Endodermal cell (in vitro differentiated cells): ENCODE results near the gene NFIC. TPM values are rescaled to one million over a fixed set of nuclear protein-coding genes. Genes with fewer than 3 reads are reported as not detected.

Experiments used
- DNase-seq: peaks from one replicate; pipeline ENCODE4 v3.0.0-alpha.2; 2017
- H3K27ac ChIP-seq: 2 replicates; pipeline ENCODE4 v1.5.1; 2013; ENCODE audit warnings: mild to moderate bottlenecking, low read depth, low read length, moderate library complexity
- H3K27me3 ChIP-seq: 2 replicates; pipeline ENCODE4 v1.6.1; 2013; ENCODE audit warnings: mild to moderate bottlenecking, low read length, moderate library complexity; ENCODE audit not compliant: insufficient read depth, control insufficient read depth, poor library complexity, severe bottlenecking
- H3K36me3 ChIP-seq: 2 replicates; pipeline ENCODE4 v1.7.0; 2013; ENCODE audit warnings: mild to moderate bottlenecking, low read length, moderate library complexity; ENCODE audit not compliant: control insufficient read depth, insufficient read depth
- H3K4me1 ChIP-seq: one replicate; pipeline ENCODE4 v1.7.0; 2013; ENCODE audit warnings: low read length; ENCODE audit not compliant: control insufficient read depth, insufficient read depth
- H3K4me3 ChIP-seq: 2 replicates; pipeline ENCODE4 v1.5.1; 2013; ENCODE audit warnings: mild to moderate bottlenecking, low read length, moderate library complexity
- H3K9ac ChIP-seq: 2 replicates; pipeline ENCODE4 v1.6.1; 2013; ENCODE audit warnings: mild to moderate bottlenecking, low read length, moderate library complexity; ENCODE audit not compliant: poor library complexity, severe bottlenecking; ENCODE audit errors: extremely low read depth
- H3K9me3 ChIP-seq: 2 replicates; pipeline ENCODE4 v1.6.1; 2013; ENCODE audit warnings: mild to moderate bottlenecking, low read length, moderate library complexity; ENCODE audit not compliant: control insufficient read depth
- H3K27ac Mint-ChIP-seq: 2 replicates; pipeline ENCODE4 v1.8.0; 2020; ENCODE audit warnings: mixed read lengths
- H3K27me3 Mint-ChIP-seq: 2 replicates; pipeline ENCODE4 v1.8.0; 2021; ENCODE audit warnings: mild to moderate bottlenecking, mixed read lengths; ENCODE audit not compliant: insufficient read depth
- H3K36me3 Mint-ChIP-seq: 2 replicates; pipeline ENCODE4 v1.8.0; 2020; ENCODE audit warnings: low read depth, mixed read lengths
- H3K4me1 Mint-ChIP-seq: 2 replicates; pipeline ENCODE4 v1.8.0; 2020; ENCODE audit warnings: mixed read lengths
- H3K4me3 Mint-ChIP-seq: 2 replicates; pipeline ENCODE4 v1.8.0; 2020; ENCODE audit warnings: mild to moderate bottlenecking, moderate library complexity, mixed read lengths
- H3K9me3 Mint-ChIP-seq: 2 replicates; pipeline ENCODE4 v1.8.0; 2020; ENCODE audit warnings: mild to moderate bottlenecking, mixed read lengths
- CTCF ChIP-seq: fragments of 200-600 bp; sonication (generic); conservative IDR thresholded peaks from 2 replicates; pipeline ENCODE4 v1.5.0; 2021; ENCODE audit warnings: antibody characterized with exemption, mild to moderate bottlenecking
- WGBS, 2 experiments: methylation state at CpG; one replicate each; pipeline versions ENCODE4 v1.1.5 to v1.1.7; 2013; ENCODE audit warnings: missing lambda C conversion rate in 2 of 2, mixed read lengths in 1 of 2; ENCODE audit not compliant: insufficient coverage in 1 of 2, insufficient read length in 1 of 2; 5-methylcytosine and 5-hydroxymethylcytosine counted together
- total RNA-seq, 2 donors: library from RNA; stranded (reverse); fragmentation: NEBNext Ultra II Directional in 1 of 2; extraction: Animal tissue kit (Norgen Biotek cat#: 25700) in 1 of 2; gene quantifications; 2 replicates in 1 of 2; 3 replicates in 1 of 2; pipeline ENCODE4 v1.2.1, GENCODE V29; 2021

The NFIC gene
- total RNA-seq, 2 donors from 2014 or later = 5.2 to 6.6 TPM

DNA sequence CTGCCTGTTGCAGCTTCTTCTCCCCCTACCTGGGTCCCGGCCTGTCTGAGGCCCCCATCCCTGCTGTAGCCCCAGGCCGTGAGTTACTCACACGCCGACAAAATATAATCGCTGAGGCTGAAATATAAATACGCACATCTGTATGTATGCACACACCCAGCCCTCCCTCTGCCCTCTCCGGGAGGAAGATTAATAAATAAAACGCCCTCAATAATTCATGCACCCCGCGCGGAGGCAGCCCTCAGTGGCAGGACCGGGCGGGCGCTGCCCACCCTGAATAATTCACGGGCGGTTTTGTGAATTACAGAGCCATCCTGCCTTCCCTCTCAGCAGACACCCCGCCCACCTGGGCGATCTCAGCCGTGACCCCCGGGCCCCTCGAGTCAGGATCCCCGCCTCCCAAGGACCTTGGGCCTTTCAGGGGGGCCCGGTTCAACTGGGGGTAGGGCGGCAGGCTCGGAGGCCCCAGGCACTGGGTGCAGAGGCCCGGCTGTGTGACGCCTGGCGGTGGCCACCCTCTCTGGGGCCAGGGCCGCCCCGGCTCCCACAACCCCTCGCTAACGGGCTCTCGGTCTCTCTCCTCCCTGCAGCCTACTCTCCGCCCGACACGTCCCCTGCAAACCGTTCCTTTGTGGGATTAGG, 89.7 kb downstream of the NFIC start:
- Histone ChIP-seq H3K9ac (no peak overlapping the region), H3K9me3 (no peaks in the 10 kb centered on the region), H3K4me1 (peaks cover 8% of the 10 kb centered on the region), H3K4me3 (no peak overlapping the region), H3K36me3 (no peaks in the 10 kb centered on the region), H3K27me3 (no peaks in the 10 kb centered on the region), H3K27ac (no peak overlapping the region)
- Mint-ChIP-seq H3K9me3 (no peaks in the 10 kb centered on the region), H3K27me3 (peaks cover 2% of the 10 kb centered on the region), H3K4me3 (no peak overlapping the region), H3K4me1 (peaks cover 7% of the 10 kb centered on the region), H3K36me3 (no peaks in the 10 kb centered on the region), H3K27ac (no peak overlapping the region)
- no peak for DNase-seq
- 80 to 87% methylated on average over 10 to 37 of the region's 37 CpGs for WGBS, 2 experiments
- TF ChIP-seq CTCF = no peak

- peaks cover 7% of the 10 kb centered on the region for H3K4me1 Mint-ChIP-seq
- Histone ChIP-seq H3K4me3 (no peak overlapping the region), H3K9ac (no peak overlapping the region), H3K9me3 (no peaks in the 10 kb centered on the region), H3K36me3 (no peaks in the 10 kb centered on the region), H3K27me3 (no peaks in the 10 kb centered on the region), H3K27ac (no peak overlapping the region), H3K4me1 (peaks cover 8% of the 10 kb centered on the region)
- peak; percentile 38 for DNase-seq
- no peak for TF ChIP-seq CTCF
- H3K9me3 Mint-ChIP-seq = no peaks in the 10 kb centered on the region
- no peaks in the 10 kb centered on the region for H3K36me3 Mint-ChIP-seq
- no peak overlapping the region for H3K4me3 Mint-ChIP-seq
- H3K27me3 Mint-ChIP-seq = peaks cover 5% of the 10 kb centered on the region
- H3K27ac Mint-ChIP-seq = no peak overlapping the region
- WGBS, 2 experiments = 81 to 88% methylated on average over 13 to 17 of the region's 18 CpGs
These were observed 90.6 kb downstream of the NFIC start for GRCh38 chr19:3456925-3457527.

- peaks cover 8% of the 10 kb centered on the region for H3K4me1 ChIP-seq
- DNase-seq = peak; percentile 73
- Mint-ChIP-seq H3K9me3 (no peaks in the 10 kb centered on the region), H3K27ac (no peak overlapping the region), H3K4me3 (no peak overlapping the region), H3K36me3 (no peaks in the 10 kb centered on the region), H3K27me3 (peaks cover 11% of the 10 kb centered on the region), H3K4me1 (peaks cover 8% of the 10 kb centered on the region)
- H3K4me3 ChIP-seq = no peak overlapping the region
- H3K36me3 ChIP-seq = no peaks in the 10 kb centered on the region
- no peak for TF ChIP-seq CTCF
- 28 to 51% methylated on average over 6 to 22 of the region's 22 CpGs for WGBS, 2 experiments
- no peaks in the 10 kb centered on the region for H3K9me3 ChIP-seq
- no peak overlapping the region for H3K27ac ChIP-seq
- no peak overlapping the region for H3K9ac ChIP-seq
- peaks cover 5% of the 10 kb centered on the region for H3K27me3 ChIP-seq
These were observed 91.3 kb downstream of the NFIC start for GRCh38 chr19:3457528-3458228.
